Measurements from ENCODE around the gene MPP7.
"Not testable (repeated sequence)": the region's sequence is repeated elsewhere in the genome, so short reads cannot be mapped to it uniquely, and the experiment has no call there.

The MPP7 gene

GRCh38 chr10:28302638-28303488 is at the start of gene MPP7:
Gene MPP7, minus strand, starts transcription at chr10:28303064. Its CDS starts 64,460 bp downstream, at chr10:28238604.
- FAIRE-seq = peak; percentile 98

- FAIRE-seq = no peak
Measured at GRCh38 chr10:28349892-28350291, 47.0 kb upstream of the MPP7 start.

- no peak for FAIRE-seq
Measured at GRCh38 chr10:28343987-28344895, 41.4 kb upstream of the MPP7 start.

GRCh38 chr10:28343252-28343651 is 40.4 kb upstream of the MPP7 start:
- FAIRE-seq = no peak

GRCh38 chr10:28341679-28342078 is 38.8 kb upstream of the MPP7 start:
- FAIRE-seq = not testable (repeated sequence)

DNA sequence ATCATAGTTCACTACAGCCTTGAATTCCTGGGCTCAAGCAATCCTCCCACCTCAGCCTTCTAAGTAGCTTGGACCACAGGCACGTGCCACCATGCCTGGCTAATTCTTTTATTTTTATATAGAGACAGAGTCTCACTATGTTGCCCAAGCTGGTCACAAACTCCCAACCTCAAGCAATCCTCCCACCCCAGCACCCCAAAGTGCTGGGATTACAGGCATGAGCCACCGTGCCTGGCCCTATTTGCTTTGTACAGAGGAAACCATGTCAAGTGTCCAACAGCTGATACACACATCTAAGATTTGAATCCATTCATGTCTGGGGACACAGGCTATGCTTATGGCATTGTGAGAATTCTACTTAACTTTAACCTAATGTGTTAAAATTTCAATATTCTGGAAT is 29.9 kb upstream of the MPP7 start:
- FAIRE-seq = no peak

GRCh38 chr10:28331841-28332240 is 29.0 kb upstream of the MPP7 start:
- peak; percentile 45 for FAIRE-seq

DNA sequence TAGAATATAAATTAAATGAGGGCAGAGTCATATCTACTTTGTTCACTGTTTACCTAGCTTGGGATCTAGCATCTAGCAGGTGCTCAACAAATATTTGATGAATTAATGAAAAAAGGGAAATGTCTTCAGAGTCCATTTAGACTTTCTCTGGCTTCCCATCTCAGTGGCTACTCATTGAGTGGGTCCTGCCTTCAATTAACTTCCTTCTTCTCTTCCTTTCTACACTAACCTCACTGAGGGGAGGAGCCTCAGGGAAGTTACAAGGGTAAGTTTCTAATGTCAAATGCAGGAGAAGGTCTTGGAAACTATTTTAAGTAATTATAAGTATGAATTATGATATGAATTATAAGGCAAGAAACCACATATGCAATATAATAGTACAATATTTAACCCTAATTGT is 28.2 kb upstream of the MPP7 start:
- FAIRE-seq = no peak

DNA sequence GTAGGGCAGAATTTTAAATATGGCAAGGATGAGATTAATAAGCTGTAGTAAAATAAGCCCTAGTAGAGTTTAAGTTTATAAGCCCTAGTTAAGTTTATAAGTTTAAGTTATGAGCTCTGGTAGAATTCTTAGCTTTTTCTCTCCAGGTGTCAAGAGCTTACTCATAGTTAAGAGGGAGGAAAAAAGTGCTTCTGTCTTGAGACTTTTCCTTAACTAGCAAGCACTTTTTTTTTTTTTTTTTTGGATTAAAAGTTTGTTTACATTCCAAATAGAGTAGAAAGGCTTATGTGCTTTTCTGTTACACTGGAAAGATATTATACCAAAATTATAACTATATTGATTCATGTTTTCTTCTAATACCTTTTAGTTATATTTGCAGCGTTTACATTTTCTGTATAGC is 25.5 kb upstream of the MPP7 start:
- FAIRE-seq = peak; percentile 21

GRCh38 chr10:28327491-28327880 is 24.6 kb upstream of the MPP7 start:
- FAIRE-seq = no peak

DNA sequence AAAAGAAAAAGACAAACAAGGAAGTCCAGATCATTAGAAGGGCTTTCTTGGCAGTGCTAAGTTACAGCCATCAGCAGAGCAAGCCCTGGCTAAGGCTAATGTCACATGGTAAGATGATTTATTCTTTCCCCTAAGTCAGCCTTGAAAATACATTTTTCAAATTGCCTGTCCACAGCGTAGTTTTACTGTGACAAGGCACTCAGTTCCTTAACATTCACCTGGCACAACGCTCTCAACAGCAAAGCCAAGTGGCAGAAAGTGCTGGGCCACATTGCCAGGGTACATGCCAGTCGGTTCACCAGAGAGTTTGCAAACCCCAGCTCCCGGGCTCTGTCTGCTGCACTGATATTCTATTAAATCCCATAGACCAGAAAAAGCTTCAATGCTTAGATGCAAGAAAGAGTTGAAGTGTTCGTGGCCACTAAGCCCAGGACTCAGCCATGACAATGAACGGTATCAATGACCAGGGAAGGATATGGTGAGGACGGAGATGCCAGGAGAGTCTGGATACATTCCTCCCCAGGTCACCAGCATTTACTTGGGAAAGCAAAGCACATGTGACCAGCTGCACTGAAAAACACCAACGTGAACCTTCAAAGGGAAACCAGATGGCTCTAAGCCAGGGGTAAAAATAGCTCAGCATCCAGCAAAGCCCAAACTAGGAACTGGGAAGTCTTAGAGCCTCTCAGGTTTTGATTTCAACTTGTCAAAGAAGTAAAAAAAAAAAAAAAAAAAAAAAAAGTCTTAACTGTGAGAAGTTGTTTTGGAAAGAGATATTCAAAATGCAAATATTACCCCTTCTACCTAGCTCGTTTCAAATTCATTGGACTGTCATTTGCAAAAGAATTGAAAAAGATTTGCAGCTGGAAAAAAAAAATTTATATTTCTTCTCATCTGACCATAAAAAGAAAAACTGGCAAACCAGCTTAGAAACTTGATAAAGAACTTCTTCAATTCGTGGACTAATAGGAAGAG is 23.9 kb upstream of the MPP7 start:
- FAIRE-seq = peak; percentile 96

DNA sequence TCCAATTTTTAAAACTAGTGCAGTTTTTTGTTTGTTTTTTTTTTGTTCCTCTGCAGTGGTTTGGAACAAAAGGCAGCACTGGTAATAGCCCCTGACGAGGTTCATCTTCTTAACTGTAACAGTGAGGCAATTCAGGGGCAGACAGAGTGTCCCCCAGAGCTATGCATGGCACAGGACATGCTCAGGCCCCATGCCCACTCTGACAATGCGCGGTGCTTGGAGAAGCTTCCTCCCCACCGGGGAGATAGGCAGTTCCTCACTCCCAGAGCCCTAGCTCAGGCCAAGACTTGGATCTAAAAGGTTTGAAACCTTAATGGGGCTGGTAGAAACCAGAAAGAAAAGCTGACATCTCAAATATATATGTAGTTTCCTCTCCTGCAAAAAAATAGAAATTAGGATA is 17.9 kb upstream of the MPP7 start:
- FAIRE-seq = no peak

DNA sequence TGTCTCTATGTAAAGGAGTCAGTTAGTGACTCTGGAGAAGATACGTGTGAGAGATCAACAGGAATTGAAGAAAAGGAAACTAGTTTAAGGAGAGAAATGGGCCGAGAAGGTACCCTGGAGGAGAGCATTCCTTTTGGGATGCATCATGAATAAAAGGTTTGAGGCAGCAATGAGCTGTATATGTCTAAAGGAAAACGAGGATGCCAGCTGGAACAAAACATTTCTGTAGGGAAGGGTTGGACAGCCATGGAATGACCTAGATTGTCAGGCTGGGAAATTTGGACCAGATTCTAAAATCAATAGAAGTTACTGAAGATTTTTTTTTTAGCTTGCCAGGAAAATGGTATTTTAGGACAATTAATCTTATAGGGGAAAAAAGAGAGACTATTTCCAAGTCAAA is 17.2 kb upstream of the MPP7 start:
- FAIRE-seq = no peak

DNA sequence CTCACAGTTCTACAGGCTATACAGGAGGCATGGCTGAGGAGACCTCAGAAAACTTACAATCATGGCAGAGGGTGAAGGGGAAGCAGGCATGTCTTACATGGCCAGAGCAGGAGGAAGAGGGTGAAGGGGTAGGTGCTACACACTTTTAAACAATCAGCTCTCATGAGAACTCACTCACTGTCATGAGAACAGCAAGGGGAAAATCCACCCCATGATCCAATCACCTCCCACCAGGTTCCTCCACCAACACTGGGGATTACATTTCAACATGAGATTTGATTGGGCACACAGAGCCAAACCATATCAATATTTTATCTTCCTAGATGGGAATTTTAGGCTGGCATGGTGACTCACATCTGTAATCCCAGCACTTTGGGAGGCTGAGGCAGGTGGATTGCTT is 16.2 kb upstream of the MPP7 start:
- FAIRE-seq = not testable (repeated sequence)

- no peak for FAIRE-seq
Measured at GRCh38 chr10:28318626-28319025, 15.8 kb upstream of the MPP7 start.

- FAIRE-seq = no peak
Measured at GRCh38 chr10:28317760-28318159, 14.9 kb upstream of the MPP7 start.

DNA sequence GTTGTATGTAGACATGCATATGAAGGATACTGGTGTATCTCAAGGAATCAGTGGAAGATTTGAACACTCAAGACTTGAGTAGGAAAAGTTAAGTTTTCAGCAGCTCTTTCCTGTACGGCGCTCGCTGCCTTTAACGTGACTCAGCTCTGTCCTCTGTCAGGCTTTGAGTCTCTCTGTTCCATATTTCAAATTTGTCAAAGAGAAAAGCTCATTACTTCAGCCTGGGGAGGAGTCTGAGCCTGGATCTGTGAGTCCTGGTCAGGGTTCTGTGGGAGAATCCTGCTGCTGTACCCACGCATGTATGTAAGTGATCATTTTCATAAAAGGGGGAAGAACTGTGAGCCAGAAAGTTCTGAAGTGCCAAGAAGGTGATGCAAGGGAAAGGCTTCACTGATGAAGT is 13.8 kb upstream of the MPP7 start:
- FAIRE-seq = no peak

DNA sequence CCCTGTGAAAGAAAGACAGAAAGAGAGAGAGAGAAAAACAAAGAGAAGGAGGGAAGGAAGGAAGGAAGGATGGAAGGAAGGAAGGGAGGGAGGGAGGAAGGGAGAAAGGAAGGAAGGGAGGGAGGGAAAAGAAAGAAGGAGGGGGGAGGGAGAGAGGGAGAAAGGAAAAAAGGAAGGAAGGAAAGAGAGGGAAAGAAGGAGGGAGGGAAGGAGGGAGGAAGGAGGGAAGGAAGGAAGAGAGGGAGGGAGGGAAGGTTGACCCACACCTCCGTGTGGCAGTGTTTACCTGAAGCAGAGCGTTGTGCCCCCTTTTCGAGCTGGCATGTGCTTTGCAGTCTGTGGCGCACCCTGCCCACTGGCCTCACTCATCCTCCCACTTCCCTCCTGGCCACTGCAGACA is 12.3 kb upstream of the MPP7 start:
- FAIRE-seq = no peak

DNA sequence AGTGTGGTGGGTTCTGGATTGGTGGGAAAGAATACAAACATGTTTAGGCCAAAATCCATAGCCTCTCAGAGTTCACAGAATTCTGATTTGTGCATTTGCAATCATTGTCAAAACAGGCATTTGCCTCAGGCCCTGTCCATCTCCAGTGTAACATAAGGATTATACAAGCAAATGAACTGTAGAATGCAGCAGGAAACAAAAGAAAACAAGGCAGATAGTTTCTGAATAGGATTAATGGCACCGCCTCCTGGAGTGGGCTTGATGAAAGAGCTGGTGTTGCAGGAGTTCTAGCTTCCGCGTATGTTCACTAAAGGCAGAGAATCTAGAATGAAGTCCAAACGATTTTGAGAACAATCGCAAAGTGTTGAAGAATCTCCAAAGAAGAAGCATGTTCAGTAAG is 11.3 kb upstream of the MPP7 start:
- no peak for FAIRE-seq

DNA sequence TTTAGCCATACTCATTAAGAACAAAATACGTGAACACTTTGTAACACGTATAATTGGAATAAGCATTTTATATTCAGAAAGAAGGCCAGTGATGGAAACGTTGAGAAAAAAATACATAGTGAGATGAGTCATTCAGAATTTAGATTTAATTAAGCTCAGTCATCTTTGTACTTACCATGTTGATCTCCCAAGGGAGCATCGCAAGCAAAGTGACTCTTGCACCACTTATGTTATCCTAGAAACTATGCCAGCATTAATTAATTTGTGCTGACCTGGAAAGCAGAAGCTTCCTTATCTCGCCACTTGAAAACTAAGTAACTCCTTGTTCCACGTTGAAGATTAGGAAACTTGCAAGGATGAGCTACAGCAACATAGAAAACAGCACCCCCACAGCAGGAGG is 9.7 kb upstream of the MPP7 start:
- FAIRE-seq = no peak

DNA sequence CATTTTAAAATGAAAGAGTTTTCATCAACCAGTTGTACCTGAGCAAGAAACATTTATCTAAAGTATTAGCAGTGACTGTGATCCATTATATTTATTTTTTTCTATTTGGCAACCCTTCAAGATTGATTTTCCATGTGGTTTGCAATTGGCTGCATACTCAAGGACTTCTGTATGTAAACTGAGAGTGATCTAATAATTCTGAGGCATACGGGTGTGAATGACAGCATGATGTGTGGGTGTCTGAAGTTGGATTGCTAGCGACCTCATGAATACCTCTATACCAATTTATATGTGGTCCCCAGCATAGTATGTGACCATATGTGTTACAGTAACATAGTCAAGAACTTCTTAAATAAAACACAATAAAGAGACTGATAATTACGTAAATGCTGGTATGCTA is 8.2 kb upstream of the MPP7 start:
- FAIRE-seq = no peak

DNA sequence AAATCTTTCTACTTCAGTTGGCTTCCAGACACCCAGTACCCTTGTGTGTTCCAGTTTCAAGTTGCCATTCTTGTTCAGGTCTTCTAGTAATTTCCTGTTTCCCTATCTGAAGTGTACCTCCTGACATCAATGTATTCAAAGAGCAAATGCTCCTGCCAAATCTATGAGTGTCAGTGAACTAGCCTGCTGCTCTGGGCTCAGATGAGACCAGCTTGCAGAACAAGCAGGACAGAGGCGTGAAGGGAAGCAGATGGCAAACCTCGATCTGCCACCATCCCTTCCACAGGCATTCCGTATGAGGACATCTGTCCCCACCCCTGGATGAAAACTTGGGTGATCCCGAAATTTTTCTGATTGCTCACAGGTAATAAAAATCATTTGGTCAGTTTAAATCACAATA is 4.4 kb upstream of the MPP7 start:
- no peak for FAIRE-seq

GRCh38 chr10:28305553-28305952 is 2.7 kb upstream of the MPP7 start:
- FAIRE-seq = no peak

Measured in islet of Langerhans (tissue), 1 donor.